EH (cell line): ENCODE data around the gene CKS1B.

Source experiments
- DNase-seq: peaks from one replicate; pipeline ENCODE4 v3.0.0-alpha.2; 2015; ENCODE audit warnings: low read depth

Gene CKS1B

DNA sequence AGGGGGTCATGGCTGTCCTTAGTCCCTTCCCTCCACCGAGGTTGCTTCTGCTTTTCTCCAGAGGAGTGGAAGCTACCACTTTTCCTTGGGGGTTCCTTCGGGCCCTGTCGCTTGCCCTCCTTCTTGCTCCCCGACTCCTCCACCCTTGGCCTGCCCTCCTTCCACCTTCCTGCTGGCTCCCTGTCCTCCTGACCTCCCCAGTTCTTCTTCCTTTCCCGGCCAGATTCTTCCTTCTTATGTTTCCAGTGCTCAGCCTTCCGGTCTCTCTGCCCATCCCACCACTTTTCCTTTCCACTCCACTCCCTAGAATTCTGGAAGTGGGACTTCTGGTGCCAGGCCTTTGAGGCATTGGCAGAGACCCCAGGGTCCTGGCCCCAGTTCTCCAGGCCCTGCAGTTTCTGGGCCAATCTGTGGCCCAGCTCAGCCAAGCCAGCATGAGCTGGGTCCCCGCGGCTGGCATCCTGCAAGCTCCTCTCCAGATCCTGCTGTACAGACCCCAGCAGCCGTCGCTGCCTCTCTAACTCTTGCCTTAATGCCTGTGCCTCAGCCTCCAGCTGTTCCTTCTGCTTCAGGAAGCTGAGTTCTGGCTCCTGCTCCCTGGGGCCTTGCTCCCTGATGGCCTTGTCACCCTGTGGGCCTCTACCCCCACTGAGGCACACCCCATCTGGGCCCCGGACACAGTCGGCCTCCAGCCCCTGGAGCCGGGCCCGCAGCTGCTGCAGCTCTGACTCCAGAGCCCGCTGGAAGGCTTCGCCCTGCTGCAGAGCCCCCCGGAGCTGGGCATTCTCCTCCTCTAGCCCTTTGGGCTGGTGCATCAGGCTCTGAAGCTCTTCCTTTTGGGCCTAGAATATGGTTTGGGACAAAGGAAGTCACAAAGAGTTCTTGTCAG lies 28.3 kb upstream of the CKS1B start:
- DNase-seq: no peak

DNA sequence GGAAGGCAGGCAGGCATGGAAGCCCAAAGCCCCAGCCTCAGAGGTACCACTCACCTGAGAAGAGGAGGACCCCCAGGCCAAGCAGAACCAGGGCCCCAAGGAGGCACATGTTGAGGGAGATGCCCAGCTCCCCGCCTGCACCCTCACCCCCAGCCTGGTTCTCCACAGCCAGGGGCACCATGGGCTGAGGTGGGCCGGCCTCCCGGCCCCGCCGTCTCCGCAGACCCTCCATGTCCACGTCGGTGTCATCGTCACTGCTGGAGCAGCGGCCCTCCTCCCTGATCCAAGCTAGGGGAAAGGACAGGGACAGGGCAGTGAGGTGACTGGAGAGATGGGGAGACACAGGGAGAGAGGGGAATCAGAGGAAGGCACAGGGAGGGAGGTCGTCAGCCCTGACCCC lies 26.4 kb upstream of the CKS1B start:
- no peak for DNase-seq

GRCh38 chr1:154951901-154952657 lies 22.4 kb upstream of the CKS1B start:
- DNase-seq: no peak

DNA sequence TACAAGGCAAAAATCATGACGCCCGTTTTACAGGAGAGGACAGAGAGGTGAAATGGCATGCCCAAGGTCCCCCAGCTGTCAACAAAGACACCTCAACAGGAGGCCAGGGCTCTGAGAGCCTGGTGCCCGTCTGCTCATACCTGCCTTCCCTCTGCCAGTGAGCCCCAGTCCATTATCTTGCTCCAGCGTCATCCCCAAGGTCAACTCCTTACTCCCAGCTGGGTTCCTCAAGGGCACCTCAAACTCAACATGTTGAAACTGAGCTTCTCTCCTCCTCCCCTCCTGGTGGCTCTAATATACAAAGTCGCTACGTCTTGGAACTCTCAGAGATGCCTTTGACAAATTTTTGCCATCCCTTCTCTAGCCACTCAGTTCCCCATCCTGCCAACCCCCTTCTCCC lies 21.8 kb upstream of the CKS1B start:
- DNase-seq: no peak

DNA sequence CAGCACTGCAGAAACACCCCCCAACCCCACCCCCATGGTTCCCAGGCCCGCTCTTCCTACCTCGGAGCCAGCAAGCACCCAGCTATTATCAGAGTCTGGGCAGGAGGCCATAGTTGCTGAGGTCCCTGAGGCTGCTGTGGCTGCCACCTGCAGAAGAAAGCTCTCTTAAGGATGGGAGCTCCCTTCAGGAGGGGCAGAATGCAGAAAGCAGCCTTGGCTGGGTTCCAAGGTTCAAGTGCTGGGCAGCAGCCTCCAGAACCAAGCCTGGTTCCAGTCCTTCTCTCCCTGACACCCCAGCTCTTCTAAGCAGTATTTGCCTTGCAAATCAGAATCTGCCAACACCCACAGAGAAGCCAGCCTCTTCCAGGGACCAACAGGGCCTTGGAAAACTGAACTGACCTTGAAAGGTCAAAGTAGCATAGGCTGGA lies 20.9 kb upstream of the CKS1B start:
- no peak for DNase-seq

GRCh38 chr1:154954541-154954940 lies 19.9 kb upstream of the CKS1B start:
- no peak for DNase-seq

DNA sequence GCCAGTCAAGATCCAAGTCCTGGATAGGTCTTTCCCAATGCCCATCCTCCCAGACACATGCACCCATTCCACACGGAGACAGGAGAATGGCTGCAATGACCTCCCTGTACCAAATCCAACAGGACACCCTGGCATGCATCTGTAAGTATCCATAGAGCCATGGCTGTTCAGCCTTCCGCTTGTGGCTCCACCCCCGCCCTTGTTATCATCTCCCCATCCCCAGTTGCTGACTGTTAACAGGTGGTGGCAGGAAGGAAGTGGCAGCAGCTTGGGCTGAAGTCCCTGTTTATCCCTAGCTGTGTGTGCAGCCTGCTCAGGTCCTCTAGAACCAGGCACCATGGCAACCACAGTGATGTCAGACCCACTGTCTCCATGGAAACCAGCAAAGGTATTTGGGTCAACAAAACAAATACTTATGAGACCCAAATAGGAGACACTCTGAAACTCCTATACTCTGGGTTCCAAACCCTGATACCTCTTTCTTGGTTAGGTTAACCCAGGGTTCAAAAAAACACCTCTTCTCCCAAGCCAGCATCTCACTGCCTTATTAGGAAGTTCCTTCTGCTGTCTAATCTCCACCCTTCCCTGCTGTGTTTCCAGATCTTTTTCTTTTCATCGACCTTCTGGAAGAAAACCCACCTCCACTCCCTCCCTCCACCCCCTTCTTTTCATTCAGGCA lies 19.3 kb upstream of the CKS1B start:
- peak; percentile 73 for DNase-seq

DNA sequence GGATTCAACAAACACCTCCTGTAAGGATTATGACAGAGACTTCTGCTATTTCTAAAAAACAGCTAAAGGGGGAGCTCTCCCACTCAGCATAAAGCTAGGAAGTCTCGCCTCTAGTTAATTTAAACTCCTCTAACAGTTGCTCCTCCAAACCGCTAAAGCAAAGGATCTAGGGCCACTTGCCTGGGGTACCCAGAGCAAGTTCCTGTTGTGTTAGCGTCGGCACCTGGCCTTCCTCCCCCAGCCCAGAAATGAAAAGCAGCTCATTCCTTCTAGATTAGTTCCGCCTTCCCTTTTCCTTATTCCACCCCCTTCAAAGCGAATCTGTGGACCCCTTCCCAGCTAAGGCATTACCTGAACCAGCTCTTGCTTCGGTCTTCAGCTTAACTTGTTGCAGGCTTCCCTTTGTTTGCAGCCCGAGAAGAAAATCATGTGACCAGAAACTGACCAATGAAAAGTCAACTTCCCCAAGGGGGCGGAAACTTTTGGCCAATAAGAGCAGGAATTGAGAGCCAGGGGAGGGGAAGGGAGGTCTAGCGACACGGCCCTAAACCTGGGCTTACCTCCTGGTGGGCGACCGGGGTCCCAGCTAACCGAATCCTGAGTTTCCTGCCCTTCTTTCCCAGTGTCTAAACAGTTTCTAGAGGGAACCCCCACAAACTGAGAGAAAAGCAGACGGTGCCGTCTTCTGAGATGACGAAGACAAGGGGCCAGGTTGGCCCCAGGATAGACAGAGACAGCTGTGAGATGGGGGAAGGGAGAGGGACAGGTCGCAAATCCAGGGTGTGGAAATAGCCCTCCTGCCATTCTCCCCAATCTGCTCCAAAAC lies 18.6 kb upstream of the CKS1B start, which contains the start of gene PBXIP1:
TSS of gene PBXIP1 (minus strand) at position 382 of the 826 bp plus-strand sequence. CDS start 2,378 bp downstream, outside the sequence.
- peak; percentile 92 for DNase-seq

DNA sequence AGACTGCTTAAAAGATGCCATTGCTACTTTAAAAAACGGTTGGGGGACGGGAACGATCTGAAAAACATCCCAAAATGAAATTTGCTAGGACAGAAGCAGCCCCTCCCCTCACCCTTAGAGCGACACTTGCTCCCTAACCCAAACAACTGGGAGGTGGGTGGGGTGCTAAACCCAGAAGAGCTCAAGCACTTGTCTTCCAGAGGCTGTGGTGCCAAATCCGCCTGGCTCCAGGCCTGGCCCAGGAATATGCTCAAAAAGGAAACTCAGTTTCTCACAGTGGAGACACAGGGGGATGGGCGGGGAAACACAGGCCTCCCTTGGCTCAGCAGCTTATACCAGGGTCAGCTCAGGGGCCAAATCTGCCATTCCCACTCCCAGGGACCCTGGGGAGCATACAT lies 17.9 kb upstream of the CKS1B start:
- DNase-seq: no peak

DNA sequence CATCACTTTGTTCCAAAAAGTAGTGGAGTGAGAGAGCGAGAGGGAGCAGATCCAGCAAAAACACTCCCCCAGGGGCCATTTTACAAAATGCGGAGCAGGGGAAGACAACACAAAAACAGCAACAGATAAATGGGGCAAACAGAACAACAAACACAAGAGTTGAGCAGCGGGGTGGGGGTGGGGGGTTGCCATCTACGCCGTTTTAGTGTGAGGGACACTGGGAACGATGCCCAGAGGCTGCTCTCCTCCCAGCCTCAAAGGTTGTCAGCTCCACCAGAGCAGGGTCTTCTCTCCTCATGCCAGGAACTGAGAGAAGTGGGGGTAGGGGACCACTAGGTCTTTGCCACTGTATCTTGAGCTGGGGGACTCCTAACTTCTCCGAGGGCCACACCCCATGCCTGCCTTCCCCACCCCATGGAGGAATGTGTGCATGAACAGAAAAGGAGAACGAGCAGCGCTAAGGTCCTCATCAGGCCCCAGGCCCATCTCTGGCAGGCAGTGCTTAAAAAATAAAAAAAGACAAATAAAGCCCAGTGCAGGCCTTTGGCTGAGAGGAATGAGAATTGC lies 17.3 kb upstream of the CKS1B start:
- DNase-seq: no peak

GRCh38 chr1:154958036-154958435 lies 16.4 kb upstream of the CKS1B start:
- DNase-seq: no peak

- DNase-seq: no peak
These were observed 15.6 kb upstream of the CKS1B start for GRCh38 chr1:154958681-154959425.

- no peak for DNase-seq
These were observed 15.1 kb upstream of the CKS1B start for GRCh38 chr1:154959426-154959780.

GRCh38 chr1:154960446-154961136 lies 13.9 kb upstream of the CKS1B start:
- no peak for DNase-seq

DNA sequence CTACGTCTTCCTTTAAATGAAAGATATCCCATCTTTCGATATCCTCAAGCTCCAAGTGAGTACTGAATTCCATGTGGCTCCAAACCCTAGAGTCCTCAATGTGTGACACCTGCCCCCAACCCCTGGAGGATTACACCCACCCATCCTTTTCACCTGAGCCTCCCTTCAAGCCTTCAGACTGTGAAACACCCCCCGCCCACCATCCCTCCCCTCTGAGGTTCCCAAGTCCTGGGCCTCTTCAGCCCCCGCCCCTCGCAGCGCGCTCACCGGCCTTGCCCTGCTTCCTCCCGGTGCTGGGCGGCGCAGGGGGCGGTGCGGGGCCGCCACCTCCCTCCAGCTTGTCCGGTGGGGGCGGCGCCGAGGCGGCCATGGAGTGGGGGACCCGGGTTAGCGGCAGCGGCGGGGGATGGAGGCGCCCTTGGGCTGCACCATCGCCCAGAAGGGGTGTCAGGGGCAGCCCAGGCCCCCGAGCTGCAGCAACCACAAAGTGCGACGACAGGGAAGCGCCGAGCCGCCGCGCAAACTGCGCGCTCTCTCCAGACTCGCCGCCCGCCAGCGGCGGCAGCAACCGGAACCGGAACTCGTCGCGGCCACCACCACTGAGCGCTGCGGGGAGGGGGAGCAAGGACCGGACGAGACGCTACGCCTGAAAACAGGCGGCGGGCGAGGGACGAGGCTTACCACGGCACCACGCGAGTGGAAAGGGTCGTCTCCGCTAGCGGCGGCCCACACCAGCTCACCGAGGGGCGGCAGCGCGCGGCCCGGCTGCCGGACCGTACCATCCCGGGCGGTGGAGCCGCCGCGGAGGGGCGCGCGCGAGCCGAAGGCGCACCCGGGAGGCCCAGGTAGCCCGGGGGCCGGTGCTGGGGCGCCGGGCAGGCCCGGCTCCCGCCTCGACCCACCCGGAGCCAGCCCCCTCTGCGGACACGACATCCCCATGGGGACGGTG lies 13.0 kb upstream of the CKS1B start, which contains the start of gene PYGO2:
TSS of gene PYGO2 (minus strand) at position 576 of the 949 bp plus-strand sequence. CDS start at position 370, 206 bp downstream.
- peak; percentile 78 for DNase-seq

DNA sequence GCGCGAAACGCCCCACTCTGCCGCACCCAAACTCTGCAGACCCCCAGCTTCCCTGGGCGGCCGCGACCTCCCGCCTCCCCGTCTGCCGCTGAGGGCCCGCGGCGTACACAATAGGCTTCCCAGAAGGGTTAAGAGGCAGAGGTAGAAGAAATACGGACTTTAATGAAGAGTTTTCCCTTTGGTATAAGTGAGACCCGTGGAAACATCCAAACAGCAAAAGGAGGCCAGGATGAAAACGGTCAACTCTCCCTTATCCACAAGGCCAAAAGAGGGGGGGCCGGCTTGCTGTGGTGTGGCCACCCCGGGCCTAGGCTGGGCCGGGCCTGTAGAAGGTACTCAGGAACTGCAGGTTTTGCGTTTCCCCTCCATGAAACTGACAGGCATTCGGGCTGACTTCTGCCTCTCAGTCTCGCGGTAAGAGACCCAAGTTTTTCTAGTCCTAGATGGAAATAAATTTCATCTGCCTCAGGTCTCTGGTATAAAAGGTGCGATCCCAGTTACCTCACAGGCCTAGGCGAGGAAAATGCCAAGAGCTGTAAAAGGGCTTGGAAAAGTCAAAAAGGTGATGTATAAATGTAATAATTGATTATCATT lies 12.2 kb upstream of the CKS1B start:
- peak; percentile 39 for DNase-seq

- DNase-seq: no peak
These were observed 11.6 kb upstream of the CKS1B start for GRCh38 chr1:154962795-154963330.

GRCh38 chr1:154963643-154964042 lies 10.8 kb upstream of the CKS1B start:
- DNase-seq: no peak
